B cell (primary cell): ENCODE data around the gene CFAP54. TPM values are rescaled to one million over a fixed set of nuclear protein-coding genes. Genes with fewer than 3 reads are reported as not detected.

Experiments
- ATAC-seq: fragments of 200-7000 bp; cut with Tn5 transposase; one replicate; pipeline ENCODE4 v1.10.0; 2021; ENCODE audit warnings: low read depth, mild to moderate bottlenecking, moderate number of reproducible peaks, moderate library complexity
- CTCF ChIA-PET: fragments of 350-600 bp; sonication (Branson Sonifier 250); formaldehyde crosslinking; loops from one replicate; lab custom pipeline; 2021; ENCODE audit warnings: antibody characterized with exemption, inconsistent platforms; lab: Charles Lee
- POLR2A ChIA-PET: fragments of 350-600 bp; sonication (Branson Sonifier 250); formaldehyde crosslinking; loops from one replicate; lab custom pipeline; 2021; ENCODE audit warnings: antibody characterized with exemption; lab: Charles Lee
- DNase-seq: peaks from one replicate; pipeline ENCODE4 v3.0.0; 2013
- H2AFZ ChIP-seq: 2 replicates; pipeline ENCODE4 v1.6.1; 2012; ENCODE audit warnings: mild to moderate bottlenecking, low read depth, low read length; ENCODE audit not compliant: insufficient read depth, poor library complexity, severe bottlenecking
- H3K27ac ChIP-seq, 2 donors: 1 replicate in 1 of 2; 2 replicates in 1 of 2; pipeline ENCODE4 v1.5.1; 2012 to 2013; ENCODE audit warnings: low read length in 2 of 2, mild to moderate bottlenecking in 2 of 2, moderate library complexity in 1 of 2
- H3K27me3 ChIP-seq, 4 experiments: fragments of 200-600 bp in 1 of 4; sonication (generic) in 1 of 4; replicated peaks in 1 of 4; 1 replicate in 2 of 4; 2 replicates in 2 of 4; pipeline versions ENCODE4 v1.6.1 to v1.7.0; 2013 to 2016; ENCODE audit warnings: low read length in 3 of 4, mild to moderate bottlenecking in 2 of 4, mixed read lengths in 1 of 4, moderate library complexity in 1 of 4; ENCODE audit not compliant: insufficient read depth in 4 of 4, control insufficient read depth in 3 of 4; ENCODE audit errors: control extremely low read depth in 1 of 4
- H3K36me3 ChIP-seq, 2 experiments: replicated peaks in 1 of 2; 1 replicate in 1 of 2; 2 replicates in 1 of 2; pipeline versions ENCODE4 v1.6.1 to v1.7.1; 2013; ENCODE audit warnings: low read length in 1 of 2; ENCODE audit not compliant: insufficient read depth in 2 of 2, control insufficient read depth in 1 of 2; ENCODE audit errors: control extremely low read depth in 1 of 2, extremely low read depth in 1 of 2
- H3K4me1 ChIP-seq, 2 donors: fragments of 200-600 bp in 1 of 2; sonication (generic) in 1 of 2; 1 replicate in 1 of 2; 2 replicates in 1 of 2; pipeline versions ENCODE4 v1.5.1 to v1.6.1; 2013 to 2017; ENCODE audit warnings: low read length in 2 of 2; ENCODE audit not compliant: control insufficient read depth in 2 of 2, insufficient read depth in 2 of 2
- H3K4me2 ChIP-seq: replicated peaks from 2 replicates; pipeline ENCODE3; 2012; ENCODE audit warnings: mild to moderate bottlenecking, low read depth, low read length; ENCODE audit not compliant: poor library complexity, severe bottlenecking
- H3K4me3 ChIP-seq, 5 experiments: fragments of 200-600 bp in 1 of 5; sonication (generic) in 1 of 5; 1 replicate in 3 of 5; 2 replicates in 2 of 5; pipeline versions ENCODE4 v1.5.1 to v1.7.0; 2011 to 2016; ENCODE audit warnings: low read length in 4 of 5, mild to moderate bottlenecking in 4 of 5, low read depth in 2 of 5, control low read depth in 1 of 5, moderate library complexity in 1 of 5; ENCODE audit not compliant: insufficient read depth in 1 of 5; ENCODE audit errors: control extremely low read depth in 1 of 5, extremely low read depth in 1 of 5
- H3K79me2 ChIP-seq: fragments of 200-600 bp; sonication (generic); one replicate; pipeline ENCODE4 v1.6.0; 2016; ENCODE audit warnings: low read length; ENCODE audit not compliant: control insufficient read depth, insufficient read depth
- H3K9ac ChIP-seq: fragments of 200-600 bp; sonication (generic); 2 replicates; pipeline ENCODE4 v1.6.1; 2017; ENCODE audit warnings: mild to moderate bottlenecking, low read length, moderate library complexity
- H3K9me3 ChIP-seq, 3 donors: one replicate each; pipeline versions ENCODE4 v1.6.1 to v1.7.1; 2013; ENCODE audit warnings: low read length in 2 of 3; ENCODE audit not compliant: control insufficient read depth in 2 of 3, insufficient read depth in 1 of 3; ENCODE audit errors: control extremely low read depth in 1 of 3
- H4K20me1 ChIP-seq: 2 replicates; pipeline ENCODE4 v1.6.0; 2012; ENCODE audit warnings: mild to moderate bottlenecking, low read length; ENCODE audit not compliant: insufficient read depth, control insufficient read depth, poor library complexity, severe bottlenecking
- H3K27ac Mint-ChIP-seq: one replicate; pipeline ENCODE4 v1.8.0; 2021; ENCODE audit warnings: mixed read lengths
- H3K27me3 Mint-ChIP-seq: one replicate; pipeline ENCODE4 v1.8.0; 2021; ENCODE audit warnings: mixed read lengths
- H3K4me1 Mint-ChIP-seq: one replicate; pipeline ENCODE4 v1.8.0; 2021; ENCODE audit warnings: mixed read lengths
- H3K4me3 Mint-ChIP-seq: one replicate; pipeline ENCODE4 v1.8.0; 2021; ENCODE audit warnings: mixed read lengths
- H3K9me3 Mint-ChIP-seq: one replicate; pipeline ENCODE4 v1.8.0; 2022; ENCODE audit warnings: mixed read lengths; ENCODE audit not compliant: insufficient read depth
- EZH2 ChIP-seq: IDR thresholded peaks from 2 replicates; pipeline ENCODE4 v1.6.1; 2012; ENCODE audit warnings: borderline replicate concordance, low read depth, mild to moderate bottlenecking, moderate library complexity, low read length; ENCODE audit not compliant: insufficient read depth, poor library complexity, severe bottlenecking
- WGBS: methylation state at CpG from one replicate; pipeline ENCODE4 v1.1.5; 2013; ENCODE audit warnings: missing lambda C conversion rate; ENCODE audit not compliant: insufficient coverage; 5-methylcytosine and 5-hydroxymethylcytosine counted together
- intact Hi-C: fragments of 100-400 bp; cut with micrococcal nuclease; formaldehyde crosslinking; loops from one replicate; pipeline ENCODE4 v1.10.0; 2022
- polyA plus RNA-seq: library from polyadenylated mRNA; depleted of rRNA; stranded (reverse); fragments of >200 nt; gene quantifications from 2 replicates; pipeline ENCODE4 v1.2.3, GENCODE V29; 2012
- total RNA-seq, 2 donors: library from RNA; stranded (reverse); fragments of 120-200 nt in 1 of 2; gene quantifications; 1 replicate in 1 of 2; 2 replicates in 1 of 2; pipeline versions ENCODE4 v1.2.3 to v1.2.4, GENCODE V29; 2013 to 2022
- TF ChIP-seq, protein P1 (sequence below): fragments of 200-600 bp; IDR thresholded peaks from one replicate; pipeline ENCODE4 v1.8.0; 2022; ENCODE audit warnings: antibody characterized with exemption, mild to moderate bottlenecking

Gene CFAP54
- total and polyA plus RNA-seq, 2 donors (not counting 1 experiment from before 2014, with no cell fraction given) = 0.12 to 0.76 TPM

DNA sequence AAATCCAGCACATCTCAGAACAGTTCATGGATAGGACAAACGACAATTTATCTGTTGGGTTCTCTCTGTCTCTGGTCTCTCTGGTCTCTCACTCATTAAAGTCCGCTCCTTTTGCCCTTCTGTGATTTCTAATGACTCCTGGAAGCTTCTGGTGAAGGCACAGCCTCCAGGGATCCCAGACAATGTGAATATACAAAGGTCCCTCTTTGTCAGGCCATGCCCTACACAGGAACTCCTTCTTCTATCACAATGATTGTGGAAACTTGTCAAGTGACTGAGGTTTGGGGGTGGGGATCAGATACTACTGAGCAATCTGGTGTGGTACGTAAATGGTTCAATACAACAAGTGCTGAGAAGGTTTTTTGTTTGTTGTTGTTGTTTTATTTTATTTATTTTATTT lies 46.5 kb upstream of the CFAP54 start:
- TF ChIP-seq EZH2 = no peak
- TF ChIP-seq, protein P1, sequence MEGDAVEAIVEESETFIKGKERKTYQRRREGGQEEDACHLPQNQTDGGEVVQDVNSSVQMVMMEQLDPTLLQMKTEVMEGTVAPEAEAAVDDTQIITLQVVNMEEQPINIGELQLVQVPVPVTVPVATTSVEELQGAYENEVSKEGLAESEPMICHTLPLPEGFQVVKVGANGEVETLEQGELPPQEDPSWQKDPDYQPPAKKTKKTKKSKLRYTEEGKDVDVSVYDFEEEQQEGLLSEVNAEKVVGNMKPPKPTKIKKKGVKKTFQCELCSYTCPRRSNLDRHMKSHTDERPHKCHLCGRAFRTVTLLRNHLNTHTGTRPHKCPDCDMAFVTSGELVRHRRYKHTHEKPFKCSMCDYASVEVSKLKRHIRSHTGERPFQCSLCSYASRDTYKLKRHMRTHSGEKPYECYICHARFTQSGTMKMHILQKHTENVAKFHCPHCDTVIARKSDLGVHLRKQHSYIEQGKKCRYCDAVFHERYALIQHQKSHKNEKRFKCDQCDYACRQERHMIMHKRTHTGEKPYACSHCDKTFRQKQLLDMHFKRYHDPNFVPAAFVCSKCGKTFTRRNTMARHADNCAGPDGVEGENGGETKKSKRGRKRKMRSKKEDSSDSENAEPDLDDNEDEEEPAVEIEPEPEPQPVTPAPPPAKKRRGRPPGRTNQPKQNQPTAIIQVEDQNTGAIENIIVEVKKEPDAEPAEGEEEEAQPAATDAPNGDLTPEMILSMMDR = no peak
- Mint-ChIP-seq H3K27ac (no peak overlapping the region), H3K9me3 (no peaks in the 10 kb centered on the region), H3K4me3 (no peak overlapping the region), H3K4me1 (peaks cover 15% of the 10 kb centered on the region), H3K27me3 (no peaks in the 10 kb centered on the region)
- Histone ChIP-seq H3K79me2 (no peaks in the 10 kb centered on the region), H3K9ac (no peak overlapping the region), H3K4me2 (no peak overlapping the region), H3K27ac (no peak overlapping the region), H3K4me3 (no peak overlapping the region), H3K27me3 (no peaks in the 10 kb centered on the region), H4K20me1 (no peaks in the 10 kb centered on the region), H2AFZ (no peak overlapping the region), H3K4me1 (peaks cover 13 to 14% of the 10 kb centered on the region in 2 donors), H3K36me3 (no peaks in the 10 kb centered on the region), H3K9me3 (peaks cover 0 to 1% (median 0%) of the 10 kb centered on the region in 3 donors)
- ChIA-PET CTCF (interaction anchor here (0.6 kb wide), 1 partner anchor 93 kb away, joined by 4 read pairs; no protein-coding TSS in a partner anchor), POLR2A (no interaction called here)
- intact Hi-C loops = no loop called here
- DNase-seq = no peak
- WGBS = 90% methylated on average over 2 of the region's 3 CpGs
- ATAC-seq = no peak

DNA sequence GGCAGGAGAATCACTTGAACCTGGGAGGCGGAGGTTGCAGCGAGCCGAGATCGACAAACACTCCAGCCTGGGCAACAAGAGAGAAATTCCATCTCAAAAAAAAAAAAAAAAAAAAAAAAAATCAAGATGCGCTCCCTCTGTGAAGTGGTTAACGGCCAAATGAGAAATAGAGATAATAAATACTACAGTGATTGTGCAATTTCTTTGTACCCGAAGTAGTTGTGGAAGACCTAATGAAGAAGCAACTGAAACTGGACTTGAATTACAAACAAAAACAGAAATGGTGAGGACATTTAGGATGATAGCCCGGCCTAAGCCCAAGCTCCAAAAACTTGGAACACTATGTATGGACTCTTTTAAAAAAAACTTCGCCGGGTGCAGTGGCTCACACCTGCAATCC lies 45.0 kb upstream of the CFAP54 start:
- no peak overlapping the region for H2AFZ ChIP-seq
- ATAC-seq (no peak), DNase-seq (no peak)
- H3K4me2 ChIP-seq = no peak overlapping the region
- H3K79me2 ChIP-seq = no peaks in the 10 kb centered on the region
- 100% methylated on average over 2 of the region's 10 CpGs for WGBS
- H3K4me1 ChIP-seq = peaks cover 13 to 14% of the 10 kb centered on the region in 2 donors
- intact Hi-C loops = no loop called here
- H3K27me3 ChIP-seq = no peaks in the 10 kb centered on the region
- H4K20me1 ChIP-seq = no peaks in the 10 kb centered on the region
- Mint-ChIP-seq H3K4me3 (no peak overlapping the region), H3K9me3 (no peaks in the 10 kb centered on the region), H3K27me3 (no peaks in the 10 kb centered on the region), H3K4me1 (peaks cover 15% of the 10 kb centered on the region), H3K27ac (no peak overlapping the region)
- TF ChIP-seq, protein P1 = no peak
- no peak for TF ChIP-seq EZH2
- no peak overlapping the region for H3K4me3 ChIP-seq
- H3K27ac ChIP-seq = no peak overlapping the region
- no peak overlapping the region for H3K9ac ChIP-seq
- no peaks in the 10 kb centered on the region for H3K36me3 ChIP-seq
- ChIA-PET CTCF (interaction anchor here (0.9 kb wide), 1 partner anchor 25 kb away, joined by 4 read pairs; no protein-coding TSS in a partner anchor), POLR2A (no interaction called here)
- H3K9me3 ChIP-seq = peaks cover 0 to 1% (median 0%) of the 10 kb centered on the region in 3 donors
